Liver (tissue), 9 donors: ENCODE measurements around the gene SERPINF2. TPM values are rescaled to one million over a fixed set of nuclear protein-coding genes. Genes with fewer than 3 reads are reported as not detected.

Source experiments
- DNase-seq: peaks from one replicate; pipeline ENCODE4 v3.0.0-alpha.2; 2017; ENCODE audit warnings: low spot score
- H3K27ac ChIP-seq, 2 donors: one replicate each; pipeline ENCODE4 v1.7.0; 2013; ENCODE audit warnings: inconsistent platforms in 2 of 2, low read length in 2 of 2, control low read depth in 1 of 2, low read depth in 1 of 2, mild to moderate bottlenecking in 1 of 2
- H3K27me3 ChIP-seq, 4 donors: one replicate each; pipeline versions ENCODE4 v1.6.1 to v1.7.0; 2013; ENCODE audit warnings: low read length in 3 of 4, inconsistent platforms in 1 of 4, mild to moderate bottlenecking in 1 of 4, moderate library complexity in 1 of 4; ENCODE audit not compliant: control insufficient read depth in 4 of 4, insufficient read depth in 4 of 4
- H3K36me3 ChIP-seq, 4 donors: one replicate each; pipeline versions ENCODE4 v1.6.1 to v1.7.0; 2013; ENCODE audit warnings: low read length in 3 of 4, mild to moderate bottlenecking in 3 of 4, low read depth in 1 of 4, moderate library complexity in 1 of 4; ENCODE audit not compliant: control insufficient read depth in 4 of 4, insufficient read depth in 3 of 4
- H3K4me1 ChIP-seq, 4 donors: one replicate each; pipeline versions ENCODE4 v1.6.1 to v1.7.0; 2013; ENCODE audit warnings: low read length in 3 of 4, mild to moderate bottlenecking in 3 of 4, moderate library complexity in 1 of 4; ENCODE audit not compliant: control insufficient read depth in 4 of 4, insufficient read depth in 4 of 4
- H3K4me3 ChIP-seq, 3 donors: one replicate each; pipeline versions ENCODE4 v1.6.1 to v1.7.0; 2013; ENCODE audit warnings: low read length in 3 of 3, control low read depth in 1 of 3, low read depth in 1 of 3, mild to moderate bottlenecking in 1 of 3
- H3K9ac ChIP-seq, 2 donors: one replicate each; pipeline ENCODE4 v1.7.0; 2013; ENCODE audit warnings: low read length in 2 of 2, mild to moderate bottlenecking in 2 of 2, moderate library complexity in 2 of 2, control low read depth in 1 of 2, low read depth in 1 of 2
- H3K9me3 ChIP-seq, 4 donors: one replicate each; pipeline versions ENCODE4 v1.6.1 to v1.7.0; 2013; ENCODE audit warnings: low read length in 3 of 4; ENCODE audit not compliant: control insufficient read depth in 4 of 4
- EGR1 ChIP-seq, 2 donors: IDR thresholded peaks; 2 replicates each; pipeline ENCODE4 v1.6.1; 2016 to 2018; ENCODE audit warnings: antibody characterized with exemption in 2 of 2, low read depth in 2 of 2
- FOXA1 ChIP-seq: IDR thresholded peaks from 2 replicates; pipeline ENCODE4 v1.6.1; 2016; ENCODE audit warnings: antibody characterized with exemption
- FOXA2 ChIP-seq: IDR thresholded peaks from 2 replicates; pipeline ENCODE4 v1.6.1; 2016; ENCODE audit warnings: antibody characterized with exemption
- RAD21 ChIP-seq, 2 donors: IDR thresholded peaks; 2 replicates each; pipeline ENCODE4 v1.6.1; 2016; ENCODE audit warnings: antibody characterized with exemption in 2 of 2, mild to moderate bottlenecking in 2 of 2
- REST ChIP-seq: IDR thresholded peaks from 2 replicates; pipeline ENCODE4 v1.6.1; 2016; ENCODE audit warnings: antibody characterized with exemption, mild to moderate bottlenecking
- YY1 ChIP-seq: IDR thresholded peaks from 2 replicates; pipeline ENCODE4 v1.6.1; 2016; ENCODE audit warnings: antibody characterized with exemption, mild to moderate bottlenecking
- WGBS: extraction: QIAGEN DNeasy Blood & Tissue Kit; methylation state at CpG from one replicate; pipeline ENCODE4 v1.1.7; 2013; 5-methylcytosine and 5-hydroxymethylcytosine counted together
- polyA plus RNA-seq, 2 donors: library from polyadenylated mRNA; stranded (reverse) in 1 of 2; unstranded in 1 of 2; fragments of 200-250 nt in 1 of 2; fragments of >200 nt in 1 of 2; fragmentation: Nextera tagmentation in 1 of 2; extraction: Ambion mirVana in 1 of 2; gene quantifications; one replicate each; pipeline versions ENCODE4 v1.2.1 to v1.2.3, GENCODE V29; 2013 to 2015
- total RNA-seq, 2 donors: library from RNA; depleted of rRNA; stranded (reverse); fragments of >200 nt; gene quantifications; one replicate each; pipeline ENCODE4 v1.2.3, GENCODE V29; 2014
- TF ChIP-seq, protein P1 (sequence below): fragments of 150-350 bp; IDR thresholded peaks from 2 replicates; pipeline ENCODE4 v1.5.1; 2017; ENCODE audit warnings: improper control_type of control experiment, low read depth, low read length; ENCODE audit not compliant: missing input control
- TF ChIP-seq, protein P2 (sequence below): IDR thresholded peaks from 2 replicates; pipeline ENCODE4 v1.6.1; 2016; ENCODE audit warnings: antibody characterized with exemption
- donor health status: healthy.
- donor health status: healthy.
- donor health status: healthy.
- donor health status: healthy.
- donor health status: healthy.

SERPINF2 gene
- total and polyA plus RNA-seq, 4 donors: 477 to 1,248 (median 675) TPM

GRCh38 chr17:1755827-1756262, 13.2 kb downstream of the SERPINF2 start (continued):
- TF ChIP-seq, protein P1, sequence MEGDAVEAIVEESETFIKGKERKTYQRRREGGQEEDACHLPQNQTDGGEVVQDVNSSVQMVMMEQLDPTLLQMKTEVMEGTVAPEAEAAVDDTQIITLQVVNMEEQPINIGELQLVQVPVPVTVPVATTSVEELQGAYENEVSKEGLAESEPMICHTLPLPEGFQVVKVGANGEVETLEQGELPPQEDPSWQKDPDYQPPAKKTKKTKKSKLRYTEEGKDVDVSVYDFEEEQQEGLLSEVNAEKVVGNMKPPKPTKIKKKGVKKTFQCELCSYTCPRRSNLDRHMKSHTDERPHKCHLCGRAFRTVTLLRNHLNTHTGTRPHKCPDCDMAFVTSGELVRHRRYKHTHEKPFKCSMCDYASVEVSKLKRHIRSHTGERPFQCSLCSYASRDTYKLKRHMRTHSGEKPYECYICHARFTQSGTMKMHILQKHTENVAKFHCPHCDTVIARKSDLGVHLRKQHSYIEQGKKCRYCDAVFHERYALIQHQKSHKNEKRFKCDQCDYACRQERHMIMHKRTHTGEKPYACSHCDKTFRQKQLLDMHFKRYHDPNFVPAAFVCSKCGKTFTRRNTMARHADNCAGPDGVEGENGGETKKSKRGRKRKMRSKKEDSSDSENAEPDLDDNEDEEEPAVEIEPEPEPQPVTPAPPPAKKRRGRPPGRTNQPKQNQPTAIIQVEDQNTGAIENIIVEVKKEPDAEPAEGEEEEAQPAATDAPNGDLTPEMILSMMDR: no peak

DNA sequence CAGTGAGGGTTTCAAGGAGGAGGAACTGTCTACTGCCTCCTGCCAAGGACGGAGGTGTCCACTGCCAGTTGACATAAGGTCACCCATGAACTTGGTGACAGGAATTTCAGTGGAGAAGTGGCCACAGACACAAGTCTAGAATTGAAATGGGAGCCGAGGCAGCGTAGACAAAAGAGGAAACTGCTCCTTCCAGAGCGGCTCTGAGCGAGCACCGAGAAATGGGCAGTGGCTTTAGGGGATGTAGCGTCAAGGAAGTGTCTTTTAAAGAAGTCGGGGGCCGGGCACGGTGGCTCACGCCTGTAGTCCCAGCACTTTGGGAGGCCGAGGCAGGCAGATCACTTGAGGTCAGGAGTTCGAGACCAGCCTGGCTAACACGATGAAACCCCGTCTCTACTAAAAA, 16.1 kb downstream of the SERPINF2 start:
- Histone ChIP-seq H3K27ac (no peak overlapping the region), H3K36me3 (peaks cover 0 to 4% (median 2%) of the 10 kb centered on the region in 4 donors), H3K4me1 (peaks cover 0 to 21% (median 9%) of the 10 kb centered on the region in 4 donors), H3K4me3 (no peak overlapping the region), H3K9ac (no peak overlapping the region), H3K9me3 (no peaks in the 10 kb centered on the region), H3K27me3 (no peaks in the 10 kb centered on the region)
- TF ChIP-seq, protein P2, sequence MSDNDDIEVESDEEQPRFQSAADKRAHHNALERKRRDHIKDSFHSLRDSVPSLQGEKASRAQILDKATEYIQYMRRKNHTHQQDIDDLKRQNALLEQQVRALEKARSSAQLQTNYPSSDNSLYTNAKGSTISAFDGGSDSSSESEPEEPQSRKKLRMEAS: no peak
- no peak for TF ChIP-seq REST
- no peak for TF ChIP-seq FOXA2
- TF ChIP-seq YY1: no peak
- no peak for TF ChIP-seq FOXA1
- TF ChIP-seq RAD21 (IDR thresholded peaks at IDR 0.05): no peak
- 74% methylated on average over 15 of the region's 15 CpGs for WGBS
- no peak for DNase-seq

DNA sequence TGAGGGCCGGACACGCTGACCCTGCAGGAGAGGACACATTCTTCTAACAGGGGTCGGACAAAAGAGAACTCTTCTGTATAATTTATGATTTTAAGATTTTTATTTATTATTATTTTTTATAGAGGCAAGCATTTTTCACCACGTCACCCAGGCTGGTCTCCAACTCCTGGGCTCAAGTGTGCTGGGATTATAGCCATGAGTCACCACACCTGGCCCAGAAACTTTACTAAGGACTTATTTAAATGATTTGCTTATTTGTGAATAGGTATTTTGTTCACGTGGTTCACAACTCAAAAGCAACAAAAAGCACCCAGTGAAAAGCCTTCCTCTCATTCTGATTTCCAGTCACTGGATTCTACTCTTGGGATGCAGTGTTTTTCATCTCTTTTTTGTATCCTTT, 16.9 kb downstream of the SERPINF2 start:
- 86% methylated on average over 5 of the region's 5 CpGs for WGBS
- Histone ChIP-seq H3K27me3 (no peaks in the 10 kb centered on the region), H3K36me3 (no peaks in the 10 kb centered on the region), H3K9me3 (no peaks in the 10 kb centered on the region), H3K4me1 (peaks cover 2 to 23% (median 12%) of the 10 kb centered on the region in 4 donors), H3K27ac (no peak overlapping the region), H3K4me3 (no peak overlapping the region), H3K9ac (no peak overlapping the region)
- DNase-seq: no peak
- TF ChIP-seq RAD21 (IDR thresholded peaks at IDR 0.05) (no peak), YY1 (no peak), EGR1 (IDR thresholded peaks at IDR 0.05; ENCODE audit: low read depth in 2 of 2) (no peak), REST (no peak)
- TF ChIP-seq, protein P1: no peak
